RWPE1 (cell line): ENCODE measurements around the gene ACIN1.

Source experiments
- CTCF ChIA-PET: fragments of 350-600 bp; sonication (Branson Sonifier 250); formaldehyde crosslinking; extraction: SDS; loops from one replicate; lab custom pipeline; 2021; lab: Yijun Ruan, JAX
- POLR2A ChIA-PET: fragments of 400-600 bp; formaldehyde crosslinking; extraction: SDS; loops from one replicate; lab custom pipeline; 2020; ENCODE audit warnings: antibody characterized with exemption; ENCODE audit not compliant: low non-redundant PET; lab: Yijun Ruan, JAX
- DNase-seq: peaks from one replicate; pipeline ENCODE4 v3.0.0; 2012; ENCODE audit warnings: low spot score
- H3K27ac ChIP-seq: fragments of 450-650 bp; 2 replicates; pipeline ENCODE4 v1.5.1; 2017
- TF ChIP-seq, protein P1 (sequence below): fragments of 450-650 bp; conservative IDR thresholded peaks from 2 replicates; pipeline ENCODE4 v1.5.1; 2017; ENCODE audit warnings: low read depth, mild to moderate bottlenecking

The ACIN1 gene

DNA sequence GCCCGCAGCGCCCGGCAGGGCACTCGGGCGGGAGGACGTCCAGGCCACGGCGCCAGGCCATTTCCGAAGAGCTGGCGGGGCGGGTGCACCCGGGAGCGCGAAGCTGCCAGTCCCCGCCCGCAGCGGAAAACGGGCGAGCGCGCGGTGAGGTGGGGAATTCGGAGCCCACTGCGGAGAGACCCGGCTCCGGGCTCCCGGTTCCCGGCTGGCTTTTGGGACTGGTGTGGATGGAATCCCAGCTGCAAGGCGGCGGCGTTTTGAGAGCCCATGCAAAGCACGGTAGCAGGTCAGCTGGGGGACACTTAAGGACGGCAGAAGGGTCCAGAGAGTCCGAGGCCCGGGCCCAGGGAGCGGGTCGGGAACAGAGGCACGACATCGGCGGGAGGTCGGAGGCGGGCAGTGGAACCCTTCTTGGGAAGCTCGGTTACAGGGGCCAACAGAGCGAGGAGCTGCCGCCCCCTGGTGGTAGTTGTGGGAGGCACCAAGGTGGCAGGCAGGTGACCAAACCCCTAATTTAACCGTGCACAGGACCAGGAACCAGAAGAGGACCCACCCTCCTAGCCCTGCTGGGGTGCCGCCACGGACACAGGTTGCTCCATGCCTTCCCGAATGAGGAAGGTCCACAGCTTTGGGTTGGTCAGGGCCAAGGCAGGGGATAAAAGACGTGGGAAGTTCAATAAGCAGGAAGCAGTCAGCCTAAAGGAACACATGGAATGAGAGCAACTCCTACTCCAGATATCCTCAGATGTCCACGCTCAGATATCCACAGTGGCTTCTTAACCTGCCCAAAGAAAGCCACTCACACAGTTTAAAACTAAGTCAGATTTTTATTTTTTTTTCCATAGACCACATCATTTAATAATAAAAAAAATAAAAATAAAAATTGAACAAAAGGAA, 36.9 kb downstream of the ACIN1 start:
- TF ChIP-seq, protein P1, sequence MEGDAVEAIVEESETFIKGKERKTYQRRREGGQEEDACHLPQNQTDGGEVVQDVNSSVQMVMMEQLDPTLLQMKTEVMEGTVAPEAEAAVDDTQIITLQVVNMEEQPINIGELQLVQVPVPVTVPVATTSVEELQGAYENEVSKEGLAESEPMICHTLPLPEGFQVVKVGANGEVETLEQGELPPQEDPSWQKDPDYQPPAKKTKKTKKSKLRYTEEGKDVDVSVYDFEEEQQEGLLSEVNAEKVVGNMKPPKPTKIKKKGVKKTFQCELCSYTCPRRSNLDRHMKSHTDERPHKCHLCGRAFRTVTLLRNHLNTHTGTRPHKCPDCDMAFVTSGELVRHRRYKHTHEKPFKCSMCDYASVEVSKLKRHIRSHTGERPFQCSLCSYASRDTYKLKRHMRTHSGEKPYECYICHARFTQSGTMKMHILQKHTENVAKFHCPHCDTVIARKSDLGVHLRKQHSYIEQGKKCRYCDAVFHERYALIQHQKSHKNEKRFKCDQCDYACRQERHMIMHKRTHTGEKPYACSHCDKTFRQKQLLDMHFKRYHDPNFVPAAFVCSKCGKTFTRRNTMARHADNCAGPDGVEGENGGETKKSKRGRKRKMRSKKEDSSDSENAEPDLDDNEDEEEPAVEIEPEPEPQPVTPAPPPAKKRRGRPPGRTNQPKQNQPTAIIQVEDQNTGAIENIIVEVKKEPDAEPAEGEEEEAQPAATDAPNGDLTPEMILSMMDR: peak; percentile 93
- ChIA-PET CTCF (interaction anchor here (0.5 to 4.5 kb wide), 23 partner anchors 9 to 1250 kb away, joined by 3 to 69 read pairs (median 4); partner anchors contain the start of gene PRMT5), POLR2A (interaction anchor here (1.2 kb wide), 1 partner anchor 72 kb away, joined by 7 read pairs; no protein-coding TSS in a partner anchor)
- DNase-seq: peak; percentile 84
- peak overlapping the region; percentile 95 for H3K27ac ChIP-seq

DNA sequence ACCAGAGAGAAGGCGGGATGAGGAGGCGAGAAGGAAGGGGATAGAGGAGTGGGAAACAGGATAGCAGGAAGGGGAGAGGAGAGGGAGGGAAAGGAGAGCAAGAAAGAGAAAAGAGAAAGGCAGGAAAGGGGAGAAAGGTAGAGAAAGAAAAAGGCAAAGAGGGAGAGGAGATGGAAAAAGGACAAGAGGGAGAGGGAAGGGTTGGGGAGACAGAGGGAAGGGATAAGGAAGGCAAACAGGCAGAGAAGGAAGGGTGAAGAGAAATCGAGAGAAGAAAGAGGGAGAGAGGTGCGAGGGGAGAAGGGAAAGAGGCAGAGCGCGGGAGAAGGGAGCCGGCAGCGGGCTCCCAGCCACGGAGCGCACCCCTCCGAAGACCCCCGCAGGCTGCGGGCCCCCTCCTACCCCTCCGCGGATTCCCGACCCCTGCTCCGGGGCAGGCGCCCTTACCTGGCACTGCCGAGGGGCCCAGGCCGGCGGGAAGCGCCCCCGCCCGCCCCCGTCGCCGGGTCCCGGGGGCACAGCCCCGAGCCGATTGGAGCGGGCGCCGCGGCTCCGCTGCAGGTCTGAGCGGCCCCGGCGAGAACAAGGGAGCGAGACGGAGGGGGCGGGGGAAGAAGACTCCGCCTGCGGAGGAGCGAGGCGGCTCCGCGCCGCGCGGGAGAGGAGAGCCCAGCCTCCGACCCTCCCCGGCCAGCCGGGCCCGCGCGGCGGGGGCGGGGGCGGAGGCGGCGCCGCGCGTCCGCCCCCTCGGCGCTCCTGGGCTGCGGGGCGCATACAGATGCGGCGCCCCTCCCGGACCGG, 37.8 kb downstream of the ACIN1 start, which contains the start of gene CDH24:
TSS of gene CDH24 (minus strand) at position 565 of the 801 bp plus-strand sequence. CDS start 1,787 bp downstream, outside the sequence.
- peak; percentile 82 for DNase-seq
- ChIA-PET POLR2A (interaction anchor here (1.2 kb wide), 1 partner anchor 71 kb away, joined by 7 read pairs; no protein-coding TSS in a partner anchor), CTCF (interaction anchor here (0.5 to 4.5 kb wide), 31 partner anchors 8 to 305 kb away, joined by 3 to 69 read pairs (median 3); partner anchors contain the start of genes ACIN1, C14orf119 and HAUS4)
- H3K27ac ChIP-seq: peak within 1 kb of the TSS; percentile 95
- TF ChIP-seq, protein P1: no peak

DNA sequence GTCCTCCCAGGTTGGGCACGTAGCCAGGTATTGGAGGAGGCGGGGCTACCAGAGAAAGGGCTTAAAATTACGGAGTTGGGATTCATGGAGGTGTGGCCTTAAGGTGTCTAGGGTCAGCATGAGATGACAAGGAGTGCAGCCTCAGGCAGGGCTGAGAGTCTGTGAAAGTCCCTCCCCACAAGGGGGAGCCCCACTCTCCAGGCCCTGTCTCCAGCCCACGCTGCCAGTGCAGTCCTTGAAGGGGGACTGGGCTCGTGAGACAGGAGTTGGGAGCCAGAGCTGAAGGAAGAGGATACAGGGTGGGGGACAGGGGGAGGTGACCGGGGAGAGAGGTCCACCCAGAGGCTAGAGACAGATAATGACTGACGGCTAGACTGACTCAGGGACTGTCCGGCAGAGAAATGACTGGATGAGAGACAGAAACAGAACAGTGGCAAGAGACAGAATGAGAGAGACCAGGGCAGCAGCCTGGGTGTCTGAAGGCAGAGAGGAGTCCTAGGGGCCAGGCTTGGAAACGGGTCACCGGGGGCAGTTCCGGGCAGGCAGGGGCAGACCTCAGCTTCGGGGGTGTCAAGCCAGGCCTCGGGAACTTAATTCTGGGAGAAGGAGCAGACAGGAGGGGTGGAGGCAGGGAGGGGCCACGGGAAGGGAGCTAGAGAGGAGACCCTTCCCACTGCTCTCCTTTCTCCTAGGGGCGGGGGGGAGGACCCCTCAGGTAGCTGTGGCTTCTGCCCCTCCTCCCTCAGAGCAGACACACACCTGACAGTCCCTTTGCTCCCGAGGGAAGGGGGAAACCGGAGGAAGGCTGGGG, 38.6 kb downstream of the ACIN1 start:
- ChIA-PET POLR2A (no interaction called here), CTCF (interaction anchor here (0.6 to 4.5 kb wide), 17 partner anchors 10 to 306 kb away, joined by 3 to 69 read pairs (median 3); partner anchors contain the start of genes ACIN1, C14orf119 and HAUS4)
- peak; percentile 83 for DNase-seq
- TF ChIP-seq, protein P1: peak; percentile 80
- H3K27ac ChIP-seq: peak overlapping the region; percentile 95

DNA sequence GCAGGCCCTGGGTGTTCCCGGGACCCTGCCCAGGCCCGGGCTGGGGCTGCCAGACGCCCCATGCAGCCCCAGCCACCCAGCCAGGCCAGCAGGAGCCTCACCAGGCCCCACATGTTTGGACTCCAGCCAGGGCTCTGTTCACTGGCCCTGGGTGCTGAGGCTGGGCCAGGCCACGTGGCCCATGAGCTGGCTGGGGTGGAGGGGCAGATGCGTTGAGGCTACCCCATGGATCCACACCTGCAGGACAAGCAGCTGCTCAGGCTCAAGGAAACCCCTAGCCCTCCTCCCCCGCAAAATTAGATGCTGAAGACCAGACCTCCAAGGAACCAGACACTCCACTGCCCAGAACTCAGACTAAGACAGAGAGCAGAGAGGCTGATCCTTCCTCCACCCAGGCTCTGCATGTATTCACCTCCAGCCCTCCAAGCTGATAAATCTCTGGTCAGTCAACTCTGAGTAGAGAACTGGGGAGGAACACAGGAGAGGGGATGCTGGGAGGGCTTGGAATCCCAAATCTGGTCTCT, 39.3 kb downstream of the ACIN1 start:
- ChIA-PET CTCF (interaction anchor here (0.8 to 4.5 kb wide), 5 partner anchors 9 to 69 kb away, joined by 5 to 69 read pairs (median 5); partner anchors contain the start of gene PSMB11), POLR2A (no interaction called here)
- TF ChIP-seq, protein P1: no peak
- H3K27ac ChIP-seq: peak overlapping the region; percentile 95
- no peak for DNase-seq

DNA sequence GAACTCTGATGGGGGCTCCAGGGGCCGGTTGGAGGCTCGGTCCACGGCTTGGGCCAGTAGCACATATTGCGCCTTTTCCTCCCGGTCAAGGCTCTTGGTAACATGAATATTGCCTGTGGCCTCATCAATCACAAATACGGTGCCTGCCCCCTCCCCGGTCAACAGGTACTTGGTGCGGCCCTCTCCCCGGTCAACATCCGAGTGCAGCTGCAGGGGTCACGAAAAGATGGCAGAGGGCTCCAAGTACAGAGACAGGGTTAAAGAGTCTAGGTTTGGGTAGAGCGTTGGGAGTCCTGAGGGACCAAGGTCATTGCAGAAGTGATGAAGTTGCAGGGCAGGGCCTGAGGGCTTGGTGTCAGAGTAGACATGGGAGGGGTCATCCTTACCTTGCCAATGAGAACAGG, 39.8 kb downstream of the ACIN1 start:
- DNase-seq: no peak
- POLR2A ChIA-PET: no interaction called here
- H3K27ac ChIP-seq: peak overlapping the region; percentile 95
- TF ChIP-seq, protein P1: no peak
- CTCF ChIA-PET: interaction anchor here (0.8 to 4.5 kb wide), 4 partner anchors 8 to 69 kb away, joined by 5 to 69 read pairs (median 5); partner anchors contain the start of gene PSMB11
